K562 (cell line): ENCODE data around the gene LMOD1. TPM values are rescaled to one million over a fixed set of nuclear protein-coding genes. Genes with fewer than 3 reads are reported as not detected.
A peak's percentile ranks its signal among the peaks of the same experiment; 100 is the strongest.

Experiments used
- C11orf30 ChIP-seq: fragments of 450-650 bp; IDR thresholded peaks from 2 replicates; pipeline ENCODE4 v1.6.1; 2016; ENCODE audit warnings: low read depth, mild to moderate bottlenecking
- CBFA2T2 ChIP-seq: fragments of 450-650 bp; conservative IDR thresholded peaks from 2 replicates; pipeline ENCODE4 v1.6.1; 2017; ENCODE audit warnings: mild to moderate bottlenecking
- ETV1 ChIP-seq: fragments of 450-650 bp; conservative IDR thresholded peaks from 2 replicates; pipeline ENCODE4 v1.6.1; 2016; ENCODE audit warnings: missing genetic modification characterization, control low read depth, low read depth, missing compliant biosample characterization
- HLTF ChIP-seq: fragments of 450-650 bp; IDR thresholded peaks from 2 replicates; pipeline ENCODE4 v1.6.1; 2016
- NFE2 ChIP-seq: IDR thresholded peaks from 2 replicates; pipeline ENCODE4 v1.6.1; 2014; ENCODE audit warnings: antibody characterized with exemption, low read depth
- PTBP1 ChIP-seq: fragments of 200-400 bp; formaldehyde crosslinking; IDR thresholded peaks from 2 replicates; pipeline ENCODE4 v1.6.1; 2017; ENCODE audit warnings: low read depth, low read length
- RBBP5 ChIP-seq: fragments of 200-600 bp; sonication (generic); IDR thresholded peaks from 2 replicates; pipeline ENCODE4 v1.6.1; 2012; ENCODE audit warnings: borderline replicate concordance, mild to moderate bottlenecking, low read length, control low read depth, inconsistent platforms; ENCODE audit not compliant: insufficient read depth, poor library complexity, severe bottlenecking
- SRSF3 ChIP-seq: fragments of 200-400 bp; formaldehyde crosslinking; IDR thresholded peaks from 2 replicates; pipeline ENCODE4 v1.6.1; 2016; ENCODE audit warnings: mild to moderate bottlenecking, low read length, moderate library complexity; ENCODE audit not compliant: insufficient read depth
- TGIF2 ChIP-seq: sonication (generic); formaldehyde crosslinking; IDR thresholded peaks from 2 replicates; pipeline ENCODE4 v1.8.1; 2022; ENCODE audit warnings: mild to moderate bottlenecking, missing genetic modification reagents, moderate library complexity
- ZBTB17 ChIP-seq: fragments of 450-650 bp; formaldehyde crosslinking; IDR thresholded peaks from 2 replicates; pipeline ENCODE4 v1.4.0; 2020; ENCODE audit warnings: mild to moderate bottlenecking
- ZNF445 ChIP-seq: fragments of 250-450 bp; sonication (Bioruptor Pico); IDR thresholded peaks from 2 replicates; pipeline ENCODE4 v1.4.0; 2020; ENCODE audit warnings: low read depth, mild to moderate bottlenecking, moderate library complexity
- ZNF668 ChIP-seq: fragments of 250-450 bp; sonication (Bioruptor Pico); IDR thresholded peaks from 2 replicates; pipeline ENCODE4 v1.8.0; 2022; ENCODE audit warnings: mild to moderate bottlenecking, inconsistent platforms
- polyA plus RNA-seq, 8 experiments: library from polyadenylated mRNA; depleted of rRNA in 4 of 8; stranded (reverse) in 5 of 8; unstranded in 3 of 8; fragments of >200 nt; fragmentation: Nextera tagmentation in 2 of 8; fragmentation: Illumina TruSeq in 1 of 8; extraction: Ambion mirVana in 2 of 8; extraction: Trizol in 1 of 8; gene quantifications; 2 replicates each; pipeline versions ENCODE4 v1.2.1 to v1.2.3, GENCODE V29; 2011 to 2014; ENCODE audit warnings: inconsistent platforms in 1 of 8, missing spikeins in 1 of 8
- total RNA-seq, 7 experiments: library from RNA; depleted of rRNA in 6 of 7; stranded (reverse); fragments of >200 nt in 6 of 7; fragmentation: Illumina TruSeq in 2 of 7; extraction: Trizol in 2 of 7; gene quantifications; 2 replicates each; pipeline versions ENCODE4 v1.2.1 to v1.2.3, GENCODE V29; 2011 to 2021; ENCODE audit warnings: low replicate concordance in 1 of 7
- TF ChIP-seq, protein P1 (sequence below): sonication (generic); formaldehyde crosslinking; IDR thresholded peaks from 2 replicates; pipeline ENCODE4 v1.8.0; 2022; ENCODE audit warnings: missing genetic modification reagents, mild to moderate bottlenecking, borderline replicate concordance
- TF ChIP-seq, protein P2 (sequence below): fragments of 450-650 bp; conservative IDR thresholded peaks from 2 replicates; pipeline ENCODE4 v1.6.1; 2016; ENCODE audit warnings: missing genetic modification characterization, low read depth, mild to moderate bottlenecking, control low read depth, missing compliant biosample characterization
- TF ChIP-seq, protein P3 (sequence below): fragments of 450-650 bp; IDR thresholded peaks from 2 replicates; pipeline ENCODE4 v1.6.1; 2017; ENCODE audit warnings: antibody characterized with exemption, mild to moderate bottlenecking
- TF ChIP-seq, protein P4 (sequence below): fragments of 450-650 bp; formaldehyde crosslinking; IDR thresholded peaks from 2 replicates; pipeline ENCODE4 v1.4.0; 2020; ENCODE audit warnings: mild to moderate bottlenecking, mixed read lengths

LMOD1 gene
- total and polyA plus RNA-seq, 9 of the 15 experiments (the other 6 are each of a cell fraction or from before 2014, with no cell fraction given), result 0.03 to 0.54 (median 0.38) TPM; not detected in 1

DNA sequence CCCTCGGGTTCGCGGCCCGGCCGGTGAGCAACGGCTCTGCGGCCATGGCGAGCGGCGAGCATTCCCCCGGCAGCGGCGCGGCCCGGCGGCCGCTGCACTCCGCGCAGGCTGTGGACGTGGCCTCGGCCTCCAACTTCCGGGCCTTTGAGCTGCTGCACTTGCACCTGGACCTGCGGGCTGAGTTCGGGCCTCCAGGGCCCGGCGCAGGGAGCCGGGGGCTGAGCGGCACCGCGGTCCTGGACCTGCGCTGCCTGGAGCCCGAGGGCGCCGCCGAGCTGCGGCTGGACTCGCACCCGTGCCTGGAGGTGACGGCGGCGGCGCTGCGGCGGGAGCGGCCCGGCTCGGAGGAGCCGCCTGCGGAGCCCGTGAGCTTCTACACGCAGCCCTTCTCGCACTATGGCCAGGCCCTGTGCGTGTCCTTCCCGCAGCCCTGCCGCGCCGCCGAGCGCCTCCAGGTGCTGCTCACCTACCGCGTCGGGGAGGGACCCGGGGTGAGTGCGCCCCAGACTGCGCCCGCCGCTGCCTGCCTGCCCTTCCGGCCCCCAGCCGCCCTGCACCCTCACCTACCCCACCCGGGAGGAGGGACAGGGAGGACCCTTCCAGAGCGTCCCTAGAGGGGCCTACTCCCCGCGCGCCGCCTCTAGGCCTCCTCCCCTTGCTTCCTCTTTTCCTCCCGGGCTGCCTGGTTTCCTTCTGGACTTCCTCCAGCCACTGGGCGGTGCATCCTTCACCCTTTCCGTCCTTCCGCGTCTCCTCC is 36.5 kb upstream of the LMOD1 start, which contains the start of gene RNPEP (continued):
- TF ChIP-seq, protein P1, sequence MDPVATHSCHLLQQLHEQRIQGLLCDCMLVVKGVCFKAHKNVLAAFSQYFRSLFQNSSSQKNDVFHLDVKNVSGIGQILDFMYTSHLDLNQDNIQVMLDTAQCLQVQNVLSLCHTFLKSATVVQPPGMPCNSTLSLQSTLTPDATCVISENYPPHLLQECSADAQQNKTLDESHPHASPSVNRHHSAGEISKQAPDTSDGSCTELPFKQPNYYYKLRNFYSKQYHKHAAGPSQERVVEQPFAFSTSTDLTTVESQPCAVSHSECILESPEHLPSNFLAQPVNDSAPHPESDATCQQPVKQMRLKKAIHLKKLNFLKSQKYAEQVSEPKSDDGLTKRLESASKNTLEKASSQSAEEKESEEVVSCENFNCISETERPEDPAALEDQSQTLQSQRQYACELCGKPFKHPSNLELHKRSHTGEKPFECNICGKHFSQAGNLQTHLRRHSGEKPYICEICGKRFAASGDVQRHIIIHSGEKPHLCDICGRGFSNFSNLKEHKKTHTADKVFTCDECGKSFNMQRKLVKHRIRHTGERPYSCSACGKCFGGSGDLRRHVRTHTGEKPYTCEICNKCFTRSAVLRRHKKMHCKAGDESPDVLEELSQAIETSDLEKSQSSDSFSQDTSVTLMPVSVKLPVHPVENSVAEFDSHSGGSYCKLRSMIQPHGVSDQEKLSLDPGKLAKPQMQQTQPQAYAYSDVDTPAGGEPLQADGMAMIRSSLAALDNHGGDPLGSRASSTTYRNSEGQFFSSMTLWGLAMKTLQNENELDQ (CRISPR knock-in tag), result no peak
- no peak for TF ChIP-seq CBFA2T2
- TF ChIP-seq, protein P2, sequence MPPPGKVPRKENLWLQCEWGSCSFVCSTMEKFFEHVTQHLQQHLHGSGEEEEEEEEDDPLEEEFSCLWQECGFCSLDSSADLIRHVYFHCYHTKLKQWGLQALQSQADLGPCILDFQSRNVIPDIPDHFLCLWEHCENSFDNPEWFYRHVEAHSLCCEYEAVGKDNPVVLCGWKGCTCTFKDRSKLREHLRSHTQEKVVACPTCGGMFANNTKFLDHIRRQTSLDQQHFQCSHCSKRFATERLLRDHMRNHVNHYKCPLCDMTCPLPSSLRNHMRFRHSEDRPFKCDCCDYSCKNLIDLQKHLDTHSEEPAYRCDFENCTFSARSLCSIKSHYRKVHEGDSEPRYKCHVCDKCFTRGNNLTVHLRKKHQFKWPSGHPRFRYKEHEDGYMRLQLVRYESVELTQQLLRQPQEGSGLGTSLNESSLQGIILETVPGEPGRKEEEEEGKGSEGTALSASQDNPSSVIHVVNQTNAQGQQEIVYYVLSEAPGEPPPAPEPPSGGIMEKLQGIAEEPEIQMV (tag), result no peak
- TF ChIP-seq TGIF2, result no peak; the same call in 1 of the 2 replicates
- TF ChIP-seq, protein P3, sequence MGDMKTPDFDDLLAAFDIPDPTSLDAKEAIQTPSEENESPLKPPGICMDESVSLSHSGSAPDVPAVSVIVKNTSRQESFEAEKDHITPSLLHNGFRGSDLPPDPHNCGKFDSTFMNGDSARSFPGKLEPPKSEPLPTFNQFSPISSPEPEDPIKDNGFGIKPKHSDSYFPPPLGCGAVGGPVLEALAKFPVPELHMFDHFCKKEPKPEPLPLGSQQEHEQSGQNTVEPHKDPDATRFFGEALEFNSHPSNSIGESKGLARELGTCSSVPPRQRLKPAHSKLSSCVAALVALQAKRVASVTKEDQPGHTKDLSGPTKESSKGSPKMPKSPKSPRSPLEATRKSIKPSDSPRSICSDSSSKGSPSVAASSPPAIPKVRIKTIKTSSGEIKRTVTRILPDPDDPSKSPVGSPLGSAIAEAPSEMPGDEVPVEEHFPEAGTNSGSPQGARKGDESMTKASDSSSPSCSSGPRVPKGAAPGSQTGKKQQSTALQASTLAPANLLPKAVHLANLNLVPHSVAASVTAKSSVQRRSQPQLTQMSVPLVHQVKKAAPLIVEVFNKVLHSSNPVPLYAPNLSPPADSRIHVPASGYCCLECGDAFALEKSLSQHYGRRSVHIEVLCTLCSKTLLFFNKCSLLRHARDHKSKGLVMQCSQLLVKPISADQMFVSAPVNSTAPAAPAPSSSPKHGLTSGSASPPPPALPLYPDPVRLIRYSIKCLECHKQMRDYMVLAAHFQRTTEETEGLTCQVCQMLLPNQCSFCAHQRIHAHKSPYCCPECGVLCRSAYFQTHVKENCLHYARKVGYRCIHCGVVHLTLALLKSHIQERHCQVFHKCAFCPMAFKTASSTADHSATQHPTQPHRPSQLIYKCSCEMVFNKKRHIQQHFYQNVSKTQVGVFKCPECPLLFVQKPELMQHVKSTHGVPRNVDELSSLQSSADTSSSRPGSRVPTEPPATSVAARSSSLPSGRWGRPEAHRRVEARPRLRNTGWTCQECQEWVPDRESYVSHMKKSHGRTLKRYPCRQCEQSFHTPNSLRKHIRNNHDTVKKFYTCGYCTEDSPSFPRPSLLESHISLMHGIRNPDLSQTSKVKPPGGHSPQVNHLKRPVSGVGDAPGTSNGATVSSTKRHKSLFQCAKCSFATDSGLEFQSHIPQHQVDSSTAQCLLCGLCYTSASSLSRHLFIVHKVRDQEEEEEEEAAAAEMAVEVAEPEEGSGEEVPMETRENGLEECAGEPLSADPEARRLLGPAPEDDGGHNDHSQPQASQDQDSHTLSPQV, result peak; percentile 53; the same call in 1 of the 2 replicates
- TF ChIP-seq PTBP1, result no peak
- TF ChIP-seq SRSF3, result no peak
- TF ChIP-seq ZNF668, result 0 out of 2 replicates have a peak, but pooled peaks have one; percentile 64
- TF ChIP-seq ZBTB17, result peak; percentile 73
- peak; percentile 73 for TF ChIP-seq C11orf30
- TF ChIP-seq, protein P4, sequence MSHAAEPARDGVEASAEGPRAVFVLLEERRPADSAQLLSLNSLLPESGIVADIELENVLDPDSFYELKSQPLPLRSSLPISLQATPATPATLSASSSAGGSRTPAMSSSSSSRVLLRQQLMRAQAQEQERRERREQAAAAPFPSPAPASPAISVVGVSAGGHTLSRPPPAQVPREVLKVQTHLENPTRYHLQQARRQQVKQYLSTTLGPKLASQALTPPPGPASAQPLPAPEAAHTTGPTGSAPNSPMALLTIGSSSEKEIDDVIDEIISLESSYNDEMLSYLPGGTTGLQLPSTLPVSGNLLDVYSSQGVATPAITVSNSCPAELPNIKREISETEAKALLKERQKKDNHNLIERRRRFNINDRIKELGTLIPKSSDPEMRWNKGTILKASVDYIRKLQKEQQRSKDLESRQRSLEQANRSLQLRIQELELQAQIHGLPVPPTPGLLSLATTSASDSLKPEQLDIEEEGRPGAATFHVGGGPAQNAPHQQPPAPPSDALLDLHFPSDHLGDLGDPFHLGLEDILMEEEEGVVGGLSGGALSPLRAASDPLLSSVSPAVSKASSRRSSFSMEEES (CRISPR knock-in tag), result no peak
- TF ChIP-seq NFE2, result 0 out of 2 replicates have a peak, but pooled peaks have one; percentile 2
- TF ChIP-seq HLTF, result peak; percentile 84
- peak; percentile 57; the same call in 1 of the 2 replicates for TF ChIP-seq ETV1 (tag)
- peak; percentile 87 for TF ChIP-seq RBBP5
- TF ChIP-seq ZNF445 (CRISPR knock-in tag), result no peak
